Measurements from ENCODE around the gene IL7R. TPM values are rescaled to one million over a fixed set of nuclear protein-coding genes. Genes with fewer than 3 reads are reported as not detected.
A peak's percentile ranks its signal among the peaks of the same experiment; 100 is the strongest.

The IL7R gene, protein sequence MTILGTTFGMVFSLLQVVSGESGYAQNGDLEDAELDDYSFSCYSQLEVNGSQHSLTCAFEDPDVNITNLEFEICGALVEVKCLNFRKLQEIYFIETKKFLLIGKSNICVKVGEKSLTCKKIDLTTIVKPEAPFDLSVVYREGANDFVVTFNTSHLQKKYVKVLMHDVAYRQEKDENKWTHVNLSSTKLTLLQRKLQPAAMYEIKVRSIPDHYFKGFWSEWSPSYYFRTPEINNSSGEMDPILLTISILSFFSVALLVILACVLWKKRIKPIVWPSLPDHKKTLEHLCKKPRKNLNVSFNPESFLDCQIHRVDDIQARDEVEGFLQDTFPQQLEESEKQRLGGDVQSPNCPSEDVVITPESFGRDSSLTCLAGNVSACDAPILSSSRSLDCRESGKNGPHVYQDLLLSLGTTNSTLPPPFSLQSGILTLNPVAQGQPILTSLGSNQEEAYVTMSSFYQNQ
- 10 to 100 TPM; 10.1 to 26.1 (median 16.7) TPM for total RNA-seq

DNA sequence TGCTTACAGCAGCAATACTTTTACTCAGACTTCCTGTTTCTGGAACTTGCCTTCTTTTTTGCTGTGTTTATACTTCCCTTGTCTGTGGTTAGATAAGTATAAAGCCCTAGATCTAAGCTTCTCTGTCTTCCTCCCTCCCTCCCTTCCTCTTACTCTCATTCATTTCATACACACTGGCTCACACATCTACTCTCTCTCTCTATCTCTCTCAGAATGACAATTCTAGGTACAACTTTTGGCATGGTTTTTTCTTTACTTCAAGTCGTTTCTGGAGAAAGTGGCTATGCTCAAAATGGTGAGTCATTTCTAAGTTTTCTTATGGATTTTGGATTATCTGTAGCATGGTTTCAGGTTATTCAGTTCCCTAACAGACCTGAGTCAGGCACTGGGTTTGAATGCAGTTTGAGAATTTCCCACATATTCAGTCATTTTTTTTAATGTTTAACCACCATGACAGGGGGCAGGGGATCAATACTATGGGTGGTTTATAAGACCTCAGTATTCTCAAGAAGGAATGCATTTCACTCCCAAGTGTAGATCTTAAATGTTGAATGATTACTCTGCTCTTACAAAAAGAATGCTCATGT, at the start of gene IL7R:
Gene IL7R (plus strand): TSS at position 127 of the 587 bp plus-strand sequence. CDS start 87 bp downstream, at position 214.
- H3K27ac ChIP-seq = no peak within 1 kb of the TSS
- no peaks in the 10 kb centered on the region for H3K36me3 ChIP-seq
- no peak for TF ChIP-seq POLR2A (IDR thresholded peaks at IDR 0.05)
- TF ChIP-seq, protein P1, sequence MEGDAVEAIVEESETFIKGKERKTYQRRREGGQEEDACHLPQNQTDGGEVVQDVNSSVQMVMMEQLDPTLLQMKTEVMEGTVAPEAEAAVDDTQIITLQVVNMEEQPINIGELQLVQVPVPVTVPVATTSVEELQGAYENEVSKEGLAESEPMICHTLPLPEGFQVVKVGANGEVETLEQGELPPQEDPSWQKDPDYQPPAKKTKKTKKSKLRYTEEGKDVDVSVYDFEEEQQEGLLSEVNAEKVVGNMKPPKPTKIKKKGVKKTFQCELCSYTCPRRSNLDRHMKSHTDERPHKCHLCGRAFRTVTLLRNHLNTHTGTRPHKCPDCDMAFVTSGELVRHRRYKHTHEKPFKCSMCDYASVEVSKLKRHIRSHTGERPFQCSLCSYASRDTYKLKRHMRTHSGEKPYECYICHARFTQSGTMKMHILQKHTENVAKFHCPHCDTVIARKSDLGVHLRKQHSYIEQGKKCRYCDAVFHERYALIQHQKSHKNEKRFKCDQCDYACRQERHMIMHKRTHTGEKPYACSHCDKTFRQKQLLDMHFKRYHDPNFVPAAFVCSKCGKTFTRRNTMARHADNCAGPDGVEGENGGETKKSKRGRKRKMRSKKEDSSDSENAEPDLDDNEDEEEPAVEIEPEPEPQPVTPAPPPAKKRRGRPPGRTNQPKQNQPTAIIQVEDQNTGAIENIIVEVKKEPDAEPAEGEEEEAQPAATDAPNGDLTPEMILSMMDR (IDR thresholded peaks at IDR 0.05) = no peak
- no peak for TF ChIP-seq POLR2AphosphoS5 (IDR thresholded peaks at IDR 0.05)
- H3K4me3 ChIP-seq = peak within 1 kb of the TSS in 1 of 3 donors; percentile 8
- intact Hi-C loops (cut with DNase I; ENCODE audit: low total_unique reads) = no loop called here
- no peaks in the 10 kb centered on the region for H3K9me3 ChIP-seq
- H3K4me1 ChIP-seq = no peaks in the 10 kb centered on the region
- H3K27me3 ChIP-seq = no peaks in the 10 kb centered on the region
- no peak for DNase-seq (ENCODE audit: low spot score in 2 of 2)

DNA sequence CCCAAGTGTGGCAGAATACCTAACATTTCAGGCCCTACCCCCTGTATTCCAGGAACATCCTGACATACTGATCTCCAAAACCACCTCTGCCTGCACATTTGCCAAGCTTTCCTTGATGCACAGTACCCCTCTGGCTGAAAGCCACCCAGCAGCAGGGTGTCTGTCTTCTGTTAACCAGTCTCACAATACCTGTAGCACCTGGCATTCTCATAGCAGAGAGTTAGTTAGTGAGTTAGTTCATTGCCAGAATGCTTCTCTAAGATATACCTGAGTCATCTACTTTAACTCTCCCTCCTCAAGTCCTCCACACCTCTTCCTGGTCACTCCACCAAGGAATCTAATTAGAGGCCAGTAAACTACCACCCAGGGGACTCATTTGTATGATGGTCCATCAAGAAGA, 46.1 kb upstream of the IL7R start:
- no peaks in the 10 kb centered on the region for H3K27me3 ChIP-seq
- DNase-seq (ENCODE audit: low spot score in 2 of 2) = no peak
- intact Hi-C loops (cut with DNase I; ENCODE audit: low total_unique reads) = no loop called here
- H3K9me3 ChIP-seq = no peaks in the 10 kb centered on the region
- H3K27ac ChIP-seq = peak overlapping the region in 1 of 2 donors; percentile 26
- H3K4me1 ChIP-seq = no peaks in the 10 kb centered on the region
- H3K36me3 ChIP-seq = no peaks in the 10 kb centered on the region
- no peak overlapping the region for H3K4me3 ChIP-seq
- TF ChIP-seq, protein P1 (IDR thresholded peaks at IDR 0.05) = no peak
- TF ChIP-seq POLR2AphosphoS5 (IDR thresholded peaks at IDR 0.05) (no peak), POLR2A (IDR thresholded peaks at IDR 0.05) (no peak)

DNA sequence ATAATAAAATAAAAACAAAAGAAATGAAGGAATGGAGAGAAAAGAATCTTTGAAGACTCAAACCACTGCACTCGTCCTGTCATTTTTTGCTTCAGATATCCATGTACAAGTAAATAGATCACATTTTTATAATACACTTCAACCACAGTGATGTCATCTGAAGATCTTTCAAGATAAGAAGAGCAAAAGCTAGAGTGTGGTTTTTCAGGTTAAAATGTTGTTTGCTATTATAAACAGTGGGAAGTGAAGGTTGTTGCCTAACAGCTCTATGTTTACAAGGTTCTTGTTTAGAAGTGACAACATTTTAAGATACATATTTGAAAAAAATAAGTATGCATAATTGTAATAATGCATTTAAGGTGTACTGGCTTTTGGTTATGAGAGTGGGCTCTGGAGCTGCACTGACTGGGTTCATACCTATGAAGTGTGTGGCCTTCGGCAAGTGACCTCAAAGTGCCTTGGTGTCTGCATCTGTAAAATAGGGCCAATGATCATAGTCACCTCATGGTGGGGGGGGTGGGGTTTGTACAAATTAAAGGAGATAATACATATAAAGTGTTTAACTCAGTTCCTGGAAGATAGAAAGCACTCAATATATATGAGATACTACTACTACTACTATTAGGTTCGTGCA, 45.5 kb upstream of the IL7R start:
- H3K4me1 ChIP-seq = no peaks in the 10 kb centered on the region
- no peaks in the 10 kb centered on the region for H3K9me3 ChIP-seq
- no peaks in the 10 kb centered on the region for H3K36me3 ChIP-seq
- intact Hi-C loops (cut with DNase I; ENCODE audit: low total_unique reads) = no loop called here
- TF ChIP-seq, protein P1 (IDR thresholded peaks at IDR 0.05) = no peak
- TF ChIP-seq POLR2A (IDR thresholded peaks at IDR 0.05) (no peak), POLR2AphosphoS5 (IDR thresholded peaks at IDR 0.05) (no peak)
- no peak for DNase-seq (ENCODE audit: low spot score in 2 of 2)
- no peak overlapping the region for H3K4me3 ChIP-seq
- no peaks in the 10 kb centered on the region for H3K27me3 ChIP-seq
- H3K27ac ChIP-seq = no peak overlapping the region

DNA sequence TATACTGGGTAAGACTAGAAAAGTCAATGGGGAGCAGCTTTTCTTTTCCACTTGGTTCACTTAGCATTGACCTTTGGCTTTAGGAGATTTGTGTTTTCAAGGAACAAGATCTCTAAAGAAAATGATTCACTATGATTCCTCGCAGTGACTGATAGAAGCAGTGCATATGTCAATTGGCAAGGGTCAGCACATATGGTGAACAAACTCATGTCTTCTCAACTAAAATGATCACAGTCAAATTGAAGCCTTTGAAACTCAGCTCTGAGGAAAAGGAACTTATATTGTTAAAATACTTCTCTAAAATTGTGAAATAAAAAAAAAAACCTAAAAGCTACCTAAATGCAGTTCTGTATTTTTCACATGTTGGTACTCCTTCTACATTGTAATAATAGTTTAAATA, 43.2 kb upstream of the IL7R start:
- Histone ChIP-seq H3K36me3 (no peaks in the 10 kb centered on the region), H3K27ac (no peak overlapping the region), H3K4me1 (no peaks in the 10 kb centered on the region), H3K27me3 (no peaks in the 10 kb centered on the region), H3K9me3 (no peaks in the 10 kb centered on the region), H3K4me3 (no peak overlapping the region)
- intact Hi-C loops (cut with DNase I; ENCODE audit: low total_unique reads) = no loop called here
- no peak for DNase-seq (ENCODE audit: low spot score in 2 of 2)
- TF ChIP-seq, protein P1 (IDR thresholded peaks at IDR 0.05) = no peak
- TF ChIP-seq POLR2A (IDR thresholded peaks at IDR 0.05) = no peak
- TF ChIP-seq POLR2AphosphoS5 (IDR thresholded peaks at IDR 0.05) = no peak

Measured in breast epithelium (tissue), 4 donors.